IMR-90 (cell line): ENCODE measurements around the gene ERICH3. TPM values are rescaled to one million over a fixed set of nuclear protein-coding genes. Genes with fewer than 3 reads are reported as not detected.

Experiments used
- ATAC-seq: fragments of 200-7000 bp; cut with Tn5 transposase; 2 replicates; pipeline ENCODE4 v1.9.1; 2020; ENCODE audit warnings: low read depth, mild to moderate bottlenecking, moderate library complexity
- BruUV-seq: library from RNA; stranded (reverse); fragments of 400-500 nt; replicated peaks from 2 replicates; lab custom pipeline; 2021; lab: Mats Ljungman, UMichigan
- CTCF ChIA-PET: fragments of 300-600 bp; formaldehyde crosslinking; extraction: SDS; loops from one replicate; lab custom pipeline; 2021; ENCODE audit warnings: antibody characterized with exemption; lab: Yijun Ruan, JAX
- POLR2A ChIA-PET: fragments of 300-600 bp; sonication (Branson Sonifier 250); formaldehyde crosslinking; loops from one replicate; lab custom pipeline; 2022; ENCODE audit warnings: antibody characterized with exemption; ENCODE audit not compliant: unreplicated experiment; lab: Charles Lee
- DNase-seq: peaks from one replicate; pipeline ENCODE4 v3.0.0; 2013
- H2AFZ ChIP-seq: replicated peaks from 2 replicates; pipeline ENCODE3; 2013; ENCODE audit warnings: low read length, mild to moderate bottlenecking; ENCODE audit not compliant: poor library complexity
- H2AK5ac ChIP-seq: 2 replicates; pipeline ENCODE4 v1.6.1; 2013; ENCODE audit warnings: low read depth, low read length, inconsistent platforms
- H2AK9ac ChIP-seq: replicated peaks from 2 replicates; pipeline ENCODE3; 2013; ENCODE audit warnings: mild to moderate bottlenecking, low read depth, low read length, moderate library complexity; ENCODE audit not compliant: poor library complexity
- H2BK120ac ChIP-seq: 2 replicates; pipeline ENCODE4 v1.6.1; 2013; ENCODE audit warnings: low read depth, low read length, inconsistent platforms
- H2BK15ac ChIP-seq: 3 replicates; pipeline ENCODE4 v1.6.1; 2013; ENCODE audit warnings: low read depth, low read length, inconsistent platforms
- H2BK20ac ChIP-seq: 2 replicates; pipeline ENCODE4 v1.6.1; 2013; ENCODE audit warnings: low read depth, mild to moderate bottlenecking, inconsistent platforms, low read length, moderate library complexity
- H2BK5ac ChIP-seq: 2 replicates; pipeline ENCODE4 v1.6.1; 2013; ENCODE audit warnings: mild to moderate bottlenecking, low read depth, low read length, inconsistent platforms; ENCODE audit not compliant: poor library complexity, severe bottlenecking
- H3K14ac ChIP-seq: replicated peaks from 2 replicates; pipeline ENCODE4 v1.6.1; 2013; ENCODE audit warnings: low read depth, low read length, inconsistent platforms
- H3K18ac ChIP-seq: 2 replicates; pipeline ENCODE4 v1.6.1; 2013; ENCODE audit warnings: low read depth, low read length, control low read depth
- H3K23ac ChIP-seq: 2 replicates; pipeline ENCODE4 v1.6.1; 2013; ENCODE audit warnings: low read depth, low read length, inconsistent platforms
- H3K27ac ChIP-seq: 2 replicates; pipeline ENCODE4 v1.5.1; 2013; ENCODE audit warnings: mild to moderate bottlenecking, control low read depth, low read length; ENCODE audit not compliant: insufficient read depth
- H3K27me3 ChIP-seq: 2 replicates; pipeline ENCODE4 v1.6.1; 2013; ENCODE audit warnings: low read length; ENCODE audit not compliant: control insufficient read depth, insufficient read depth
- H3K36me3 ChIP-seq: 2 replicates; pipeline ENCODE4 v1.6.1; 2013; ENCODE audit warnings: low read length, mixed read lengths; ENCODE audit not compliant: control insufficient read depth, insufficient read depth
- H3K4ac ChIP-seq: 2 replicates; pipeline ENCODE4 v1.6.1; 2013; ENCODE audit warnings: low read depth, low read length, inconsistent platforms
- H3K4me1 ChIP-seq: 2 replicates; pipeline ENCODE4 v1.6.1; 2013; ENCODE audit warnings: low read length, mixed read lengths; ENCODE audit not compliant: control insufficient read depth, insufficient read depth
- H3K4me2 ChIP-seq: 2 replicates; pipeline ENCODE4 v1.6.1; 2013; ENCODE audit warnings: low read depth, mild to moderate bottlenecking, control low read depth, low read length, moderate library complexity
- H3K4me3 ChIP-seq: 2 replicates; pipeline ENCODE4 v1.5.1; 2013; ENCODE audit warnings: low read depth, mild to moderate bottlenecking, control low read depth, low read length, moderate library complexity; ENCODE audit not compliant: insufficient read depth
- H3K56ac ChIP-seq: 2 replicates; pipeline ENCODE4 v1.6.1; 2013; ENCODE audit warnings: low read length, inconsistent platforms; ENCODE audit not compliant: insufficient read depth; ENCODE audit errors: extremely low read depth
- H3K79me1 ChIP-seq, 2 experiments: 2 replicates each; pipeline ENCODE4 v1.6.1; 2013; ENCODE audit warnings: low read length in 2 of 2, inconsistent platforms in 1 of 2, low read depth in 1 of 2
- H3K9ac ChIP-seq: 2 replicates; pipeline ENCODE4 v1.6.1; 2013; ENCODE audit warnings: low read depth, low read length, control low read depth
- H3K9me1 ChIP-seq: 2 replicates; pipeline ENCODE4 v1.6.1; 2013; ENCODE audit warnings: low read length, inconsistent platforms; ENCODE audit not compliant: insufficient read depth
- H3K9me3 ChIP-seq: 2 replicates; pipeline ENCODE4 v1.6.1; 2013; ENCODE audit warnings: low read length; ENCODE audit not compliant: control insufficient read depth, insufficient read depth
- H4K20me1 ChIP-seq: 2 replicates; pipeline ENCODE4 v1.6.1; 2013; ENCODE audit warnings: low read length, inconsistent platforms; ENCODE audit not compliant: insufficient read depth
- H4K5ac ChIP-seq: 2 replicates; pipeline ENCODE4 v1.6.1; 2013; ENCODE audit warnings: mild to moderate bottlenecking, low read depth, low read length, control low read depth
- H4K8ac ChIP-seq, 2 experiments: 2 replicates each; pipeline ENCODE4 v1.6.1; 2013; ENCODE audit warnings: low read depth in 2 of 2, low read length in 2 of 2, control low read depth in 1 of 2, inconsistent platforms in 1 of 2
- H4K91ac ChIP-seq: 2 replicates; pipeline ENCODE4 v1.6.1; 2013; ENCODE audit warnings: low read depth, low read length, inconsistent platforms; ENCODE audit not compliant: insufficient read depth
- BHLHE40 ChIP-seq: fragments of 150-350 bp; IDR thresholded peaks from 2 replicates; pipeline ENCODE4 v1.6.1; 2016; ENCODE audit warnings: mild to moderate bottlenecking, low read depth, low read length
- CHD1 ChIP-seq: IDR thresholded peaks from 2 replicates; pipeline ENCODE4 v1.6.1; 2012; ENCODE audit warnings: low read depth, low read length, improper control_type of control experiment
- MAFK ChIP-seq: IDR thresholded peaks from 2 replicates; pipeline ENCODE4 v1.6.1; 2012; ENCODE audit warnings: low read depth, low read length, improper control_type of control experiment
- POLR2A ChIP-seq: IDR thresholded peaks from 2 replicates; pipeline ENCODE4 v1.6.1; 2012; ENCODE audit warnings: mild to moderate bottlenecking, low read depth, low read length
- WGBS, 2 experiments: methylation state at CpG; one replicate each; pipeline versions ENCODE4 v1.1.5 to v1.1.7; 2013; ENCODE audit warnings: missing lambda C conversion rate in 2 of 2; ENCODE audit not compliant: insufficient read length in 1 of 2; ENCODE audit errors: extremely low coverage in 2 of 2; 5-methylcytosine and 5-hydroxymethylcytosine counted together
- dilution Hi-C: fragments of 300-500 bp; cut with HindIII; formaldehyde crosslinking; loops from one replicate; pipeline ENCODE4 v1.14.3; 2018; ENCODE audit warnings: low sequenced_read_pairs; ENCODE audit not compliant: unreplicated experiment
- in situ Hi-C: fragments of 300-500 bp; cut with MboI; formaldehyde crosslinking; loops from 3 replicates; pipeline ENCODE4 v1.14.3; 2019; ENCODE audit warnings: low sequenced_read_pairs, inconsistent platforms, mixed read lengths
- intact Hi-C: fragments of 100-400 bp; cut with micrococcal nuclease; formaldehyde crosslinking; loops from 2 replicates; pipeline ENCODE4 v1.10.0; 2022
- polyA plus RNA-seq, 3 experiments: library from polyadenylated mRNA; depleted of rRNA; stranded (reverse); fragments of >200 nt; gene quantifications; 2 replicates each; pipeline ENCODE4 v1.2.3, GENCODE V29; 2012; ENCODE audit warnings: low replicate concordance in 1 of 3
- total RNA-seq: library from RNA; depleted of rRNA; stranded (reverse); fragments of >200 nt; gene quantifications from 2 replicates; pipeline ENCODE4 v1.2.3, GENCODE V29; 2012

ERICH3 gene
- total and polyA plus RNA-seq, 2 of the 4 experiments (the other 2 are of a cell fraction) = not detected

DNA sequence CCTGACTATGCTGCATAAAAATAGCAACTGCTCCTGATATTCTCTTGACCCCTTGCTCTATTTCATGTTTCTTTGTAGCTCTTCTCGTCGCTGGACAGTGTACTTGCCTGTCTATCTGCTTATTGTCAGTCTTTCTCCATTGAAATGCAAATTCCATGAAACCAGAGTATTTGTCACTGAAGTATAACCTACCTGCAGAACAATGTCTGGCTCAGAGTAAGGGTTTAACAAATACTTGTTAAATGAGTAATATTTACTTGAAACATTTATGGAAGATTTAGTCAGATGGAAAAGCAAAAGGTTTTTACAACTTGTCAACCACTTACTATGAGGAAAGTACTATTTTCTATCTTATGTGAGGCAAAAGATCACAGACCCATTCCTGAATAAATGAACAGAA lies 19.9 kb upstream of the ERICH3 start:
- Histone ChIP-seq H3K4ac (no peak overlapping the region), H3K14ac (no peak overlapping the region), H3K18ac (no peak overlapping the region), H4K8ac (no peak overlapping the region), H3K27me3 (no peaks in the 10 kb centered on the region), H3K23ac (no peak overlapping the region), H2AK5ac (no peak overlapping the region), H2BK120ac (no peak overlapping the region), H2AK9ac (no peak overlapping the region), H2BK5ac (no peak overlapping the region), H3K4me2 (no peak overlapping the region), H3K4me3 (no peak overlapping the region), H2BK20ac (no peak overlapping the region), H3K36me3 (no peaks in the 10 kb centered on the region), H2BK15ac (no peak overlapping the region), H3K27ac (no peak overlapping the region), H4K5ac (no peak overlapping the region), H3K9ac (no peak overlapping the region), H3K9me3 (no peaks in the 10 kb centered on the region), H4K20me1 (no peaks in the 10 kb centered on the region), H3K56ac (no peak overlapping the region), H4K91ac (no peak overlapping the region), H3K9me1 (no peaks in the 10 kb centered on the region), H2AFZ (no peak overlapping the region), H3K4me1 (no peaks in the 10 kb centered on the region), H3K79me1 (no peaks in the 10 kb centered on the region)
- intact Hi-C loops = loop anchor here (10.0 kb wide), 1 partner anchor 189 kb away; no protein-coding TSS in a partner anchor
- no CpG with 5 or more reads among the region's 2 CpGs for WGBS, 2 experiments
- in situ Hi-C loops = no loop called here
- TF ChIP-seq BHLHE40 (no peak), MAFK (no peak), CHD1 (no peak), POLR2A (no peak)
- ATAC-seq (no peak), DNase-seq (peak; percentile 9)
- CTCF ChIA-PET = interaction anchor here (0.7 kb wide), 1 partner anchor 182 kb away, joined by 3 read pairs; no protein-coding TSS in a partner anchor
- dilution Hi-C loops = no loop called here
- POLR2A ChIA-PET = no interaction called here
- BruUV-seq = no TSS peak
